Activated CD8-positive, alpha-beta T cell treated with anti-CD3 and anti-CD28 coated beads for 36 hours (primary cell): ENCODE data around the gene USP28. TPM values are rescaled to one million over a fixed set of nuclear protein-coding genes. Genes with fewer than 3 reads are reported as not detected.

Experiments used
- ATAC-seq: fragments of 200-7000 bp; cut with Tn5 transposase; one replicate; pipeline ENCODE4 v1.10.0; 2021; ENCODE audit warnings: mild to moderate bottlenecking, moderate library complexity
- CTCF ChIA-PET: fragments of 350-600 bp; sonication (Branson Sonifier 250); formaldehyde crosslinking; loops from one replicate; lab custom pipeline; 2021; ENCODE audit warnings: antibody characterized with exemption; lab: Charles Lee
- POLR2A ChIA-PET: fragments of 350-600 bp; sonication (Branson Sonifier 250); formaldehyde crosslinking; loops from one replicate; lab custom pipeline; 2021; ENCODE audit warnings: antibody characterized with exemption; lab: Charles Lee
- DNase-seq: peaks from one replicate; pipeline ENCODE4 v3.0.0-alpha.2; 2020
- H3K27ac Mint-ChIP-seq: one replicate; pipeline ENCODE4 v1.8.0; 2021; ENCODE audit warnings: mild to moderate bottlenecking, mixed read lengths
- H3K27me3 Mint-ChIP-seq: one replicate; pipeline ENCODE4 v1.8.0; 2021; ENCODE audit warnings: mixed read lengths
- H3K36me3 Mint-ChIP-seq: one replicate; pipeline ENCODE4 v1.8.0; 2021; ENCODE audit warnings: low read depth, mixed read lengths
- H3K4me1 Mint-ChIP-seq: one replicate; pipeline ENCODE4 v1.8.0; 2021; ENCODE audit warnings: low read depth, mixed read lengths
- H3K4me3 Mint-ChIP-seq: one replicate; pipeline ENCODE4 v1.8.0; 2021; ENCODE audit warnings: mild to moderate bottlenecking, moderate library complexity, mixed read lengths
- H3K9me3 Mint-ChIP-seq: one replicate; pipeline ENCODE4 v1.8.0; 2021; ENCODE audit warnings: mixed read lengths
- CTCF ChIP-seq: fragments of 200-600 bp; IDR thresholded peaks from one replicate; pipeline ENCODE4 v1.8.0; 2022; ENCODE audit warnings: antibody characterized with exemption, mild to moderate bottlenecking
- intact Hi-C: fragments of 100-400 bp; cut with micrococcal nuclease; formaldehyde crosslinking; loops from one replicate; pipeline ENCODE4 v1.10.0; 2022
- total RNA-seq, 2 experiments: library from RNA; stranded (reverse); gene quantifications; one replicate each; pipeline ENCODE4 v1.2.3, GENCODE V29; 2021

Gene USP28
- total RNA-seq, 2 experiments from 2014 or later: 40.3 to 41.9 TPM

GRCh38 chr11:113841691-113842090 lies 33.7 kb downstream of the USP28 start:
- intact Hi-C loops: no loop called here
- no peak overlapping the region for H3K4me3 Mint-ChIP-seq
- peaks cover 14% of the 10 kb centered on the region for H3K36me3 Mint-ChIP-seq
- no peak overlapping the region for H3K27ac Mint-ChIP-seq
- H3K27me3 Mint-ChIP-seq: no peaks in the 10 kb centered on the region
- ATAC-seq (no peak), DNase-seq (no peak)
- H3K9me3 Mint-ChIP-seq: no peaks in the 10 kb centered on the region
- ChIA-PET CTCF (interaction anchor here (0.9 kb wide), 2 partner anchors 55 to 348 kb away, joined by 3 read pairs; no protein-coding TSS in a partner anchor), POLR2A (interaction anchor here (1.1 kb wide), 1 partner anchor 8 kb away, joined by 3 read pairs; no protein-coding TSS in a partner anchor)
- peaks cover 7% of the 10 kb centered on the region for H3K4me1 Mint-ChIP-seq
- no peak for TF ChIP-seq CTCF

- no peak for ATAC-seq
- TF ChIP-seq CTCF: no peak
- H3K27ac Mint-ChIP-seq: no peak overlapping the region
- no peak overlapping the region for H3K4me3 Mint-ChIP-seq
- CTCF ChIA-PET: interaction anchor here (0.9 kb wide), 2 partner anchors 55 to 348 kb away, joined by 3 read pairs; no protein-coding TSS in a partner anchor
- H3K27me3 Mint-ChIP-seq: no peaks in the 10 kb centered on the region
- POLR2A ChIA-PET: interaction anchor here (1.1 kb wide), 1 partner anchor 9 kb away, joined by 3 read pairs; no protein-coding TSS in a partner anchor
- H3K9me3 Mint-ChIP-seq: no peaks in the 10 kb centered on the region
- intact Hi-C loops: no loop called here
- peaks cover 14% of the 10 kb centered on the region for H3K36me3 Mint-ChIP-seq
- DNase-seq: no peak
- H3K4me1 Mint-ChIP-seq: peaks cover 7% of the 10 kb centered on the region
These were observed 34.3 kb downstream of the USP28 start for GRCh38 chr11:113840932-113841664.

- no peak for TF ChIP-seq CTCF
- peaks cover 7% of the 10 kb centered on the region for H3K4me1 Mint-ChIP-seq
- H3K27ac Mint-ChIP-seq: no peak overlapping the region
- no peak overlapping the region for H3K4me3 Mint-ChIP-seq
- ChIA-PET POLR2A (no interaction called here), CTCF (no interaction called here)
- no peaks in the 10 kb centered on the region for H3K27me3 Mint-ChIP-seq
- H3K36me3 Mint-ChIP-seq: peaks cover 12% of the 10 kb centered on the region
- ATAC-seq: no peak
- intact Hi-C loops: no loop called here
- no peaks in the 10 kb centered on the region for H3K9me3 Mint-ChIP-seq
- no peak for DNase-seq
These were observed 35.5 kb downstream of the USP28 start for GRCh38 chr11:113839842-113840241.

- intact Hi-C loops: no loop called here
- CTCF ChIA-PET: no interaction called here
- TF ChIP-seq CTCF: no peak
- Mint-ChIP-seq H3K27me3 (no peaks in the 10 kb centered on the region), H3K9me3 (no peaks in the 10 kb centered on the region), H3K27ac (no peak overlapping the region), H3K36me3 (peaks cover 10% of the 10 kb centered on the region), H3K4me1 (peaks cover 7% of the 10 kb centered on the region), H3K4me3 (no peak overlapping the region)
- DNase-seq (no peak), ATAC-seq (no peak)
- POLR2A ChIA-PET: no interaction called here
These were observed 37.4 kb downstream of the USP28 start for GRCh38 chr11:113838005-113838404.

GRCh38 chr11:113835306-113835705 lies 40.1 kb downstream of the USP28 start:
- no peak for TF ChIP-seq CTCF
- Mint-ChIP-seq H3K4me3 (no peak overlapping the region), H3K9me3 (no peaks in the 10 kb centered on the region), H3K4me1 (no peaks in the 10 kb centered on the region), H3K27me3 (no peaks in the 10 kb centered on the region), H3K36me3 (peaks cover 7% of the 10 kb centered on the region), H3K27ac (no peak overlapping the region)
- POLR2A ChIA-PET: interaction anchor here (1.0 kb wide), 1 partner anchor 14 kb away, joined by 3 read pairs; no protein-coding TSS in a partner anchor
- intact Hi-C loops: no loop called here
- CTCF ChIA-PET: interaction anchor here (1.5 to 1.8 kb wide), 2 partner anchors 8 to 62 kb away, joined by 3 to 4 read pairs; partner anchors contain the start of gene ZW10
- no peak for ATAC-seq
- no peak for DNase-seq
